Left ventricle myocardium inferior (tissue), 1 donor: ENCODE measurements around the gene KATNIP. TPM values are rescaled to one million over a fixed set of nuclear protein-coding genes. Genes with fewer than 3 reads are reported as not detected.
A peak's percentile ranks its signal among the peaks of the same experiment; 100 is the strongest.

ENCODE experiments used
- DNase-seq: peaks from one replicate; pipeline ENCODE4 v3.0.0-alpha.2; 2020
- H3K27ac ChIP-seq: fragments of 200-600 bp; replicated peaks from 2 replicates; pipeline ENCODE4 v1.8.0; 2021
- H3K27me3 ChIP-seq: fragments of 200-600 bp; 2 replicates; pipeline ENCODE4 v1.8.0; 2021; ENCODE audit warnings: low read depth
- H3K36me3 ChIP-seq: fragments of 200-600 bp; 2 replicates; pipeline ENCODE4 v1.8.0; 2021
- H3K4me1 ChIP-seq: fragments of 200-600 bp; 2 replicates; pipeline ENCODE4 v1.8.0; 2021
- H3K4me3 ChIP-seq: fragments of 200-600 bp; 2 replicates; pipeline ENCODE4 v1.8.0; 2021; ENCODE audit warnings: mild to moderate bottlenecking, moderate library complexity
- H3K9me3 ChIP-seq: fragments of 200-600 bp; replicated peaks from 2 replicates; pipeline ENCODE4 v1.8.0; 2021
- CTCF ChIP-seq: fragments of 200-600 bp; IDR thresholded peaks from 2 replicates; pipeline ENCODE4 v1.8.0; 2021; ENCODE audit warnings: antibody characterized with exemption, mild to moderate bottlenecking, borderline replicate concordance
- intact Hi-C: fragments of 100-400 bp; cut with micrococcal nuclease; formaldehyde crosslinking; loops from one replicate; pipeline ENCODE4 v1.11.0; 2022
- total RNA-seq: library from RNA; stranded (reverse); fragmentation: NEBNext Ultra II Directional; extraction: Animal tissue kit (Norgen Biotek cat#: 25700); gene quantifications from one replicate; pipeline ENCODE4 v1.2.1, GENCODE V29; 2021
- donor health status: DM: no; HTN: yes; CAD: no; lungs with severe emphysema.

The KATNIP gene
- total RNA-seq, 1 donor from 2014 or later, result 12.0 TPM

DNA sequence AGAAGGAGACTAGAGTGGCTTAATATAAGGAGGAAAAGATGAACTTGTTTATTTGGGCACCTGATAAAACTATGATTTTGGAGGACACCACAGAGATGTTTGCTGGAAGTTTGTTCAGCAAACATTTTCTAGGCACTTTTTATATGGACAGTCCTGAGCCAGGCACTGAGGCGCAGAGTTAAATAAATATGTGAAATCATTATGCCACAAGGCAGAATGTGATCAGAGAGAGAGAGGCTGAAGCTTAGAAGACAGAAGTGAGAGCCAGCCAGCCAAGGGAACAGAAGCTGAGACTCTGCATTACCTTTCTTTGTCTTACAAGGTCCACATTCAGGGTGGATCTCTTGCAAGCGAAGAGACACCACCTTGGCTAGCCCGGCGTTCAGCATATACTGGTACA lies 21.6 kb upstream of the KATNIP start:
- no peak for TF ChIP-seq CTCF

DNA sequence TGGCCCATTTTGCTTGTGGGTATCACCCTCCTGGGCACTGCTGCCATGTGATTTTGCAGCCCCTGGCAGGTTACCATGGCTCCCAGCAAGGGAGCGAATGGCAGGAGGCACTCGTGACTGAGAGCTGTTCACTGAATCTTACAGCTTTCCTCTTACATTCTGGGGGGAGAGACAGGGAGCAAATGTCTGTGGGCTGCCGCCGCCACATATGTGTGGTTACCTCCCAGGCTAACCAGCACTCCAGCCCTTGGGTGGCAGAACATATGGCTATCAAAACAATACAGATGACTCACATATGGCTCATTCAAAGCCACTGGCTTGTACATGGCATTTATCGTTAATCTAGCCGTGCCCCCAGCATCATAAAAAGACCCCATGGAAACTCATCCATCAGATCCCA lies 20.0 kb upstream of the KATNIP start:
- H3K36me3 ChIP-seq, result peaks cover 99% of the 10 kb centered on the region
- peaks cover 7% of the 10 kb centered on the region for H3K9me3 ChIP-seq
- no peak for DNase-seq
- peaks cover 66% of the 10 kb centered on the region for H3K4me1 ChIP-seq
- H3K4me3 ChIP-seq, result no peak overlapping the region
- no peak for TF ChIP-seq CTCF
- H3K27ac ChIP-seq, result peak overlapping the region; percentile 95
- no peaks in the 10 kb centered on the region for H3K27me3 ChIP-seq
- intact Hi-C loops, result no loop called here

More for the DNA sequence above, 21.6 kb upstream of the KATNIP start:
- peaks cover 99% of the 10 kb centered on the region for H3K36me3 ChIP-seq
- no peaks in the 10 kb centered on the region for H3K27me3 ChIP-seq
- H3K27ac ChIP-seq, result peak overlapping the region; percentile 95
- peaks cover 79% of the 10 kb centered on the region for H3K4me1 ChIP-seq
- DNase-seq, result no peak
- no peak overlapping the region for H3K4me3 ChIP-seq
- H3K9me3 ChIP-seq, result peaks cover 10% of the 10 kb centered on the region
- intact Hi-C loops, result no loop called here

- no peak for DNase-seq
- H3K27me3 ChIP-seq, result no peaks in the 10 kb centered on the region
- H3K4me3 ChIP-seq, result no peak overlapping the region
- intact Hi-C loops, result no loop called here
- H3K4me1 ChIP-seq, result peaks cover 58% of the 10 kb centered on the region
- peaks cover 99% of the 10 kb centered on the region for H3K36me3 ChIP-seq
- TF ChIP-seq CTCF, result no peak
- peak overlapping the region; percentile 95 for H3K27ac ChIP-seq
- H3K9me3 ChIP-seq, result no peaks in the 10 kb centered on the region
Observed at GRCh38 chr16:27531186-27531585, 18.8 kb upstream of the KATNIP start.

- peak overlapping the region; percentile 95 for H3K27ac ChIP-seq
- H3K9me3 ChIP-seq, result no peaks in the 10 kb centered on the region
- DNase-seq, result no peak
- intact Hi-C loops, result no loop called here
- no peak overlapping the region for H3K4me3 ChIP-seq
- no peaks in the 10 kb centered on the region for H3K27me3 ChIP-seq
- peaks cover 99% of the 10 kb centered on the region for H3K36me3 ChIP-seq
- TF ChIP-seq CTCF, result no peak
- peaks cover 49% of the 10 kb centered on the region for H3K4me1 ChIP-seq
Observed at GRCh38 chr16:27531826-27532800, 17.8 kb upstream of the KATNIP start.

DNA sequence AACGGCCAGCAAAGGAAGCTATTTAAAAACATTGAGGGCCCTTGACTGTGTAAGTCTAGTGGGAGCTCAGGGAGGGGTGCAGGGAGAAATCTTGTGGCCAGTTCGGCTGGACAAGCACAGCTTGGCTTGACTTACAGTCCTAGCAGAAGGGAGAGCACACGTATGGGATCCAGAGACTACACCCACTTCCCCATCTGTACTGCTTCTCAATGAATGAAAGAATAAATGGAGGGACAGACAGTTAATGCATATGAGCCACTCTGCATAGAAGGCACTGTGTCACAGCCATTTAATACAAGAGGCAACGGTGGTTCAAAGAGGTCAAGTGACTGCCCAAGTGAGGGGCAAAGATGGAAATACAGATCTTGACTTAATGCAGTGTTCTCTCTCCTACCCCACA lies 15.7 kb upstream of the KATNIP start:
- Histone ChIP-seq H3K9me3 (no peaks in the 10 kb centered on the region), H3K27ac (no peak overlapping the region), H3K4me3 (no peak overlapping the region), H3K4me1 (peaks cover 47% of the 10 kb centered on the region), H3K36me3 (peaks cover 96% of the 10 kb centered on the region), H3K27me3 (no peaks in the 10 kb centered on the region)
- intact Hi-C loops, result no loop called here
- DNase-seq, result no peak
- no peak for TF ChIP-seq CTCF
